Esophagus squamous epithelium (tissue), 5 donors: ENCODE measurements around the gene KLRF2. TPM values are rescaled to one million over a fixed set of nuclear protein-coding genes. Genes with fewer than 3 reads are reported as not detected.
A peak's percentile ranks its signal among the peaks of the same experiment; 100 is the strongest.

Experiments used
- DNase-seq: peaks from one replicate; lab custom pipeline; 2025; lab: John Stamatoyannopoulos, UW
- H3K27ac ChIP-seq, 4 donors: fragments of 200-600 bp; sonication (generic); one replicate each; pipeline ENCODE4 v1.5.1; 2016 to 2019; ENCODE audit warnings: mild to moderate bottlenecking in 1 of 4
- H3K27me3 ChIP-seq, 4 donors: fragments of 200-600 bp; sonication (generic); 1 replicate in 3 of 4; 2 replicates in 1 of 4; pipeline versions ENCODE4 v1.5.1 to v1.6.0; 2017 to 2021; ENCODE audit warnings: antibody characterized with exemption in 1 of 4
- H3K36me3 ChIP-seq, 3 donors: fragments of 200-600 bp; sonication (generic); one replicate each; pipeline ENCODE4 v1.5.1; 2016 to 2019
- H3K4me1 ChIP-seq, 3 donors: fragments of 200-600 bp; sonication (generic); one replicate each; pipeline ENCODE4 v1.5.1; 2017 to 2019
- H3K4me3 ChIP-seq, 4 donors: fragments of 200-600 bp; sonication (generic); 1 replicate in 3 of 4; 2 replicates in 1 of 4; pipeline ENCODE4 v1.5.1; 2016 to 2019; ENCODE audit warnings: mild to moderate bottlenecking in 2 of 4, moderate library complexity in 1 of 4
- H3K9me3 ChIP-seq, 3 donors: fragments of 200-600 bp; sonication (generic); one replicate each; pipeline ENCODE4 v1.5.1; 2016 to 2019
- POLR2A ChIP-seq, 4 donors: fragments of 450-650 bp; IDR thresholded peaks; one replicate each; pipeline ENCODE4 v1.6.1; 2017; ENCODE audit warnings: antibody characterized with exemption in 4 of 4, mild to moderate bottlenecking in 4 of 4, moderate library complexity in 3 of 4
- WGBS, 2 donors: methylation state at CpG; one replicate each; pipeline ENCODE4 v1.1.5; 2018; 5-methylcytosine and 5-hydroxymethylcytosine counted together
- intact Hi-C: fragments of 100-400 bp; cut with DNase I; formaldehyde crosslinking; loops from one replicate; pipeline ENCODE4 v1.15.0; 2022
- total RNA-seq, 4 donors: library from RNA; depleted of rRNA; stranded (reverse); fragments of >200 nt; gene quantifications; one replicate each; pipeline ENCODE4 v1.1.0, GENCODE V29; 2016
- TF ChIP-seq, protein P1 (sequence below), 6 experiments: fragments of 450-650 bp in 4 of 6; fragments of 200-600 bp in 2 of 6; sonication (generic) in 2 of 6; IDR thresholded peaks; one replicate each; pipeline ENCODE4 v1.5.1; 2016 to 2019; ENCODE audit warnings: antibody characterized with exemption in 6 of 6, mild to moderate bottlenecking in 4 of 6, moderate library complexity in 4 of 6
- donor health status: DM: yes; HTN: yes; CAD: no.

KLRF2 gene
- total RNA-seq, 4 donors from 2014 or later, result not detected

DNA sequence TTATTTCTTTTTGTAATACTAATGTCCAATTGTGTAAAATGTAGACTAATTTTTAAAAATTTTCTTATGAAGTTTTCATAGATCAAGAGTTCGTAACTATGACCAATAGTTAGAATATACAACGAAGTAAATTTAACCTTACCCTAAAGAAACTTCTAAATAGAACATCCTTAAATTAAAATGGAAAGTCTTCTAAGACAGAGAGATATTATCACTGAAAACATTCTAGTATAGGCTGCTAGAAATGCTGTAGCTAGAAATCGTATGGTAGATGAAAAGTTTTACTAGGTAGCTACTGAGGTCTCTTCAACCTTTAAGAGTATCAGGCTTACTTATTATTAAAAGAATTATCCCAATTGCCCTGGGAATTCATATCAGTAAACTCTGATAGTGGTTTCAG lies 50.0 kb downstream of the KLRF2 start:
- no peaks in the 10 kb centered on the region for H3K27me3 ChIP-seq
- no peak for TF ChIP-seq POLR2A (IDR thresholded peaks at IDR 0.05)
- TF ChIP-seq, protein P1, sequence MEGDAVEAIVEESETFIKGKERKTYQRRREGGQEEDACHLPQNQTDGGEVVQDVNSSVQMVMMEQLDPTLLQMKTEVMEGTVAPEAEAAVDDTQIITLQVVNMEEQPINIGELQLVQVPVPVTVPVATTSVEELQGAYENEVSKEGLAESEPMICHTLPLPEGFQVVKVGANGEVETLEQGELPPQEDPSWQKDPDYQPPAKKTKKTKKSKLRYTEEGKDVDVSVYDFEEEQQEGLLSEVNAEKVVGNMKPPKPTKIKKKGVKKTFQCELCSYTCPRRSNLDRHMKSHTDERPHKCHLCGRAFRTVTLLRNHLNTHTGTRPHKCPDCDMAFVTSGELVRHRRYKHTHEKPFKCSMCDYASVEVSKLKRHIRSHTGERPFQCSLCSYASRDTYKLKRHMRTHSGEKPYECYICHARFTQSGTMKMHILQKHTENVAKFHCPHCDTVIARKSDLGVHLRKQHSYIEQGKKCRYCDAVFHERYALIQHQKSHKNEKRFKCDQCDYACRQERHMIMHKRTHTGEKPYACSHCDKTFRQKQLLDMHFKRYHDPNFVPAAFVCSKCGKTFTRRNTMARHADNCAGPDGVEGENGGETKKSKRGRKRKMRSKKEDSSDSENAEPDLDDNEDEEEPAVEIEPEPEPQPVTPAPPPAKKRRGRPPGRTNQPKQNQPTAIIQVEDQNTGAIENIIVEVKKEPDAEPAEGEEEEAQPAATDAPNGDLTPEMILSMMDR (IDR thresholded peaks at IDR 0.05), result no peak
- H3K4me3 ChIP-seq, result no peak overlapping the region
- intact Hi-C loops, result no loop called here
- H3K27ac ChIP-seq, result no peak overlapping the region
- H3K4me1 ChIP-seq, result peaks cover 0 to 13% (median 0%) of the 10 kb centered on the region in 3 donors
- no peak for DNase-seq
- 81 to 89% methylated on average over 3 of the region's 3 CpGs for WGBS, 2 donors
- no peaks in the 10 kb centered on the region for H3K9me3 ChIP-seq
- H3K36me3 ChIP-seq, result no peaks in the 10 kb centered on the region

DNA sequence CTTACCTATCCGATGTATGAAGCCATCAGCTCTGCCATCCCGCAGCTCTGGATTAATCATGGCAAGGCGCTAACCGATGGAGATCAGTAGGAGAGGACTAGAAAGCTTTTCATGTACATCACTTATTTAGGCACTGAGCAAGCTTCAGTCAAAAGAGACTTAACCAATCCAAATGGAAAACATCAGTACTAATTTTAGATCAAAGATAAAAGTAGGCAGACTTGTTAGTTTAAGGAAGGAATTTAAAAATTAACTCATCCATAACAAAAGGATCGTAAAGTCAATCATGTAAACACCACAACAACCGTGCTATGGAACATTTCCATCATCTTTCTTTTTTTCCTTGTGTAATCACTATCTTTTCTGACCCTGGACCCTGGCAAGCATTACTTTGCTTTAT lies 51.0 kb downstream of the KLRF2 start, which contains the start of gene CLEC2A:
TSS of gene CLEC2A (minus strand) at position 101 of the 400 bp plus-strand sequence. CDS start at position 60, 41 bp downstream.
- TF ChIP-seq POLR2A (IDR thresholded peaks at IDR 0.05), result no peak
- TF ChIP-seq, protein P1 (IDR thresholded peaks at IDR 0.05), result no peak
- Histone ChIP-seq H3K9me3 (no peaks in the 10 kb centered on the region), H3K4me1 (peaks cover 0 to 13% (median 0%) of the 10 kb centered on the region in 3 donors), H3K27ac (peak within 1 kb of the TSS in 1 of 4 donors; percentile 26), H3K4me3 (no peak within 1 kb of the TSS), H3K27me3 (no peaks in the 10 kb centered on the region), H3K36me3 (no peaks in the 10 kb centered on the region)
- WGBS, 2 donors, result 78 to 84% methylated on average over 6 of the region's 6 CpGs
- no peak for DNase-seq
- intact Hi-C loops, result no loop called here

DNA sequence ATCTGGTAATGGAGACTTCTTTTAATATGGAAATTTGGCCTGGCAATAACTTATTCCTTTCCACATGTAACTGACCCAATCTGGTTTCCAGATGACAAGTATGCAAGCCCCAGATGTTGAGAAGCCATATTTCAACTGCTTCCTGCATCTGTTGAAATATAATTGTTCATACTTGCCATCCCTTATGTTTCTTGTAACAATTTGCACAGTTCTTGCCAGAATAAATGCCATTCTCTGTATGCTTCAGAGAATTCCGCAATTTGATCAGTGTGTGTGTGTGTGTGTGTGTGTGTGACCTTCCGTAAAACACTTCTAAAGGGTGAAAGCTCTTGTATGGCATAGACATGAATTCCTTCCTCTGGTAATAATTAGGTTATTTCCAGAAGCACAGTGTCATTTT lies 52.7 kb downstream of the KLRF2 start:
- TF ChIP-seq, protein P1 (IDR thresholded peaks at IDR 0.05), result no peak
- TF ChIP-seq POLR2A (IDR thresholded peaks at IDR 0.05), result no peak
- WGBS, 2 donors, result 54 to 97% methylated on average over 2 of the region's 2 CpGs
- no peaks in the 10 kb centered on the region for H3K36me3 ChIP-seq
- intact Hi-C loops, result no loop called here
- no peak for DNase-seq
- H3K4me3 ChIP-seq, result no peak overlapping the region
- H3K27me3 ChIP-seq, result no peaks in the 10 kb centered on the region
- no peaks in the 10 kb centered on the region for H3K9me3 ChIP-seq
- peaks cover 0 to 13% (median 0%) of the 10 kb centered on the region in 3 donors for H3K4me1 ChIP-seq
- H3K27ac ChIP-seq, result no peak overlapping the region

DNA sequence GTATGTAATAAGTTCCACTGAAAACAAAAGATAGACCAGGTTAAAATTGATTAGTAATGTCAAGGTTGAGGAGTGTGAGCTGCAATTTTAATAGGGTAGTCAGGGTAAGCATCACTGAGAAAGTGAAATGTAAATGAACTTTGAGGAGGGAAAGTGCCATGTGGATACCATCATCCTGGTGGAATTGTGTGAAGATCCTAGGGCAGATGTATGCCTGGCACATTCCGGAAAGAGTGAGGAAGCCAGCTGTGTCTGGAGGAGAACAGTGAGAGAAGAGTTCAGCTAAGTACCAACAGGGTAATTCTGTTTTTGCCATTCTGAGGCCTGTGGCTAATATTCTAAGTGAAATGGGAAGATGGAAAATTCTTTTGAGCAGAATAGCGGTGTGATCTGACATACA lies 53.7 kb downstream of the KLRF2 start:
- no peak overlapping the region for H3K4me3 ChIP-seq
- 91 to 97% methylated on average over 2 of the region's 2 CpGs for WGBS, 2 donors

DNA sequence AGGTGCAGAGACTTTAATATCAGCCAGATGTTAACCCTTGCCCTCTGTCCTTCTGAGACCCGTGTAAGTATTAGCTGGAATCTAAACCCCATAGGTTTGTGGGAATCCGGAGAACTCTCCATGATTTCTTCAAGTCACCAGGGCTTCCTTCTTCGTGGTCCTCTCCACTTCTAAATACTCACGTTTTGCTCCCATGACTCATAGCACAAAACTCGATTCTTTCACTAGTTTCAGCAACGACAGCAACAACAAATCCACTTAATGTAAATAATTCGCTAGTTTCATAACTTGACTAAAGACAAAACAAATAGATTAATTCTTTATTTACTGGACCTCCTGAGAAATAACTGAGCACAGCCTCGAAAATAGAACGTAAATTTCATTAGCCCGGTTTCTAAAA lies 55.3 kb downstream of the KLRF2 start:
- no peak for DNase-seq
- H3K4me3 ChIP-seq, result no peak overlapping the region
- no peaks in the 10 kb centered on the region for H3K36me3 ChIP-seq
- no peak for TF ChIP-seq POLR2A (IDR thresholded peaks at IDR 0.05)
- TF ChIP-seq, protein P1 (IDR thresholded peaks at IDR 0.05), result no peak
- H3K27me3 ChIP-seq, result no peaks in the 10 kb centered on the region
- 58% methylated on average over 10 of the region's 10 CpGs for WGBS, 2 donors
- no peak overlapping the region for H3K27ac ChIP-seq
- intact Hi-C loops, result no loop called here
- H3K4me1 ChIP-seq, result peaks cover 0 to 13% (median 0%) of the 10 kb centered on the region in 3 donors
- no peaks in the 10 kb centered on the region for H3K9me3 ChIP-seq

More for the DNA sequence above, 53.7 kb downstream of the KLRF2 start:
- no peak for TF ChIP-seq POLR2A (IDR thresholded peaks at IDR 0.05)
- TF ChIP-seq, protein P1 (IDR thresholded peaks at IDR 0.05), result no peak
- no peaks in the 10 kb centered on the region for H3K9me3 ChIP-seq
- intact Hi-C loops, result no loop called here
- DNase-seq, result no peak
- no peaks in the 10 kb centered on the region for H3K36me3 ChIP-seq
- peaks cover 0 to 13% (median 0%) of the 10 kb centered on the region in 3 donors for H3K4me1 ChIP-seq
- H3K27me3 ChIP-seq, result no peaks in the 10 kb centered on the region
- H3K27ac ChIP-seq, result no peak overlapping the region
